Keratinocyte (primary cell): ENCODE measurements around the gene LANCL2. TPM values are rescaled to one million over a fixed set of nuclear protein-coding genes. Genes with fewer than 3 reads are reported as not detected.

Source experiments
- DNase-seq: peaks from one replicate; pipeline ENCODE4 v3.0.0-alpha.2; 2011; ENCODE audit warnings: low read depth, missing footprints, low spot score
- FAIRE-seq: peaks from 2 replicates; lab custom pipeline; 2011; peaks lifted over from hg19 to GRCh38; lab: Jason Lieb, UNC
- H2AFZ ChIP-seq: 2 replicates; pipeline ENCODE4 v1.6.0; 2012; ENCODE audit warnings: low read length, control low read depth, inconsistent platforms; ENCODE audit not compliant: control insufficient read depth
- H3K27ac ChIP-seq: 2 replicates; pipeline ENCODE4 v1.5.1; 2011; ENCODE audit warnings: low read length; ENCODE audit not compliant: control insufficient read depth, insufficient read depth
- H3K27me3 ChIP-seq: 3 replicates; pipeline ENCODE4 v1.6.0; 2011; ENCODE audit warnings: low read length; ENCODE audit not compliant: control insufficient read depth, insufficient read depth; ENCODE audit errors: extremely low read depth
- H3K36me3 ChIP-seq, 2 experiments: 2 replicates in 1 of 2; 3 replicates in 1 of 2; pipeline ENCODE4 v1.5.1; 2011; ENCODE audit warnings: low read length in 2 of 2, mild to moderate bottlenecking in 1 of 2; ENCODE audit not compliant: control insufficient read depth in 2 of 2, insufficient read depth in 2 of 2; ENCODE audit errors: extremely low read depth in 1 of 2
- H3K4me1 ChIP-seq: 3 replicates; pipeline ENCODE4 v1.5.1; 2011; ENCODE audit warnings: low read length; ENCODE audit not compliant: control insufficient read depth, insufficient read depth; ENCODE audit errors: extremely low read depth
- H3K4me2 ChIP-seq: 3 replicates; pipeline ENCODE4 v1.6.0; 2011; ENCODE audit warnings: low read depth, low read length; ENCODE audit not compliant: control insufficient read depth, insufficient read depth; ENCODE audit errors: extremely low read depth
- H3K4me3 ChIP-seq, 3 experiments: fragments of 200-600 bp in 1 of 3; sonication (generic) in 1 of 3; 2 replicates in 2 of 3; 3 replicates in 1 of 3; pipeline ENCODE4 v1.5.1; 2011 to 2016; ENCODE audit warnings: low read length in 3 of 3, mild to moderate bottlenecking in 3 of 3, control low read depth in 2 of 3, inconsistent platforms in 1 of 3, low read depth in 1 of 3, mixed read lengths in 1 of 3, mixed run types in 1 of 3, moderate library complexity in 1 of 3; ENCODE audit not compliant: control insufficient read depth in 2 of 3, insufficient read depth in 2 of 3; ENCODE audit errors: extremely low read depth in 1 of 3
- H3K79me2 ChIP-seq: 2 replicates; pipeline ENCODE4 v1.6.0; 2012; ENCODE audit warnings: low read length; ENCODE audit not compliant: control insufficient read depth, insufficient read depth
- H3K9ac ChIP-seq: 3 replicates; pipeline ENCODE4 v1.6.0; 2011; ENCODE audit warnings: low read length; ENCODE audit not compliant: control insufficient read depth, insufficient read depth; ENCODE audit errors: extremely low read depth
- H3K9me1 ChIP-seq: 3 replicates; pipeline ENCODE4 v1.6.0; 2011; ENCODE audit warnings: low read length; ENCODE audit not compliant: control insufficient read depth, insufficient read depth; ENCODE audit errors: extremely low read depth
- H3K9me3 ChIP-seq: 2 replicates; pipeline ENCODE4 v1.5.1; 2012; ENCODE audit warnings: low read depth, low read length; ENCODE audit not compliant: control insufficient read depth
- H4K20me1 ChIP-seq: 3 replicates; pipeline ENCODE4 v1.6.0; 2011; ENCODE audit warnings: low read length; ENCODE audit not compliant: control insufficient read depth, insufficient read depth; ENCODE audit errors: extremely low read depth
- CTCF ChIP-seq, 3 experiments: IDR thresholded peaks in 1 of 3; conservative IDR thresholded peaks in 1 of 3; optimal IDR thresholded peaks in 1 of 3; 2 replicates in 2 of 3; 3 replicates in 1 of 3; pipeline versions ENCODE3 to v1.5.1; 2011; ENCODE audit warnings: low read length in 3 of 3, mild to moderate bottlenecking in 3 of 3, moderate library complexity in 2 of 3, control low read depth in 1 of 3, inconsistent platforms in 1 of 3; ENCODE audit not compliant: insufficient read depth in 2 of 3; ENCODE audit errors: extremely low read depth in 1 of 3
- EZH2 ChIP-seq: IDR thresholded peaks from one replicate; pipeline ENCODE4 v1.6.1; 2012; ENCODE audit warnings: inconsistent platforms, mild to moderate bottlenecking, low read length, moderate library complexity
- dilution Hi-C: fragments of 300-500 bp; cut with MboI; formaldehyde crosslinking; loops from one replicate; pipeline ENCODE4 v1.7.0; 2020; ENCODE audit warnings: low sequenced_read_pairs; ENCODE audit not compliant: extremely low pct_ligation_motif_present
- polyA plus RNA-seq, 5 experiments: library from polyadenylated mRNA; depleted of rRNA in 3 of 5; stranded (reverse) in 3 of 5; stranded (forward) in 1 of 5; unstranded in 1 of 5; fragments of >200 nt; gene quantifications; 1 replicate in 1 of 5; 2 replicates in 3 of 5; 3 replicates in 1 of 5; pipeline versions ENCODE4 v1.2.1 to v1.2.3, GENCODE V29; 2011 to 2012; ENCODE audit warnings: missing spikeins in 2 of 5, low read depth in 1 of 5, low replicate concordance in 1 of 5

LANCL2 gene
- polyA plus RNA-seq, 1 donor (not counting 4 experiments of a cell fraction or from before 2014, with no cell fraction given): 14.5 TPM

GRCh38 chr7:55336540-55336939 lies 28.6 kb upstream of the LANCL2 start:
- dilution Hi-C loops: no loop called here
- FAIRE-seq: no peak
- H3K4me1 ChIP-seq: no peaks in the 10 kb centered on the region
- peaks cover 9% of the 10 kb centered on the region for H3K27me3 ChIP-seq
- H3K4me3 ChIP-seq: no peak overlapping the region
- no peaks in the 10 kb centered on the region for H3K36me3 ChIP-seq
- H3K79me2 ChIP-seq: no peaks in the 10 kb centered on the region
- H3K27ac ChIP-seq: no peak overlapping the region
- H2AFZ ChIP-seq: no peak overlapping the region
- no peaks in the 10 kb centered on the region for H3K9me1 ChIP-seq
- no peak overlapping the region for H3K4me2 ChIP-seq
- no peaks in the 10 kb centered on the region for H3K9me3 ChIP-seq
- H3K9ac ChIP-seq: no peak overlapping the region
- TF ChIP-seq EZH2: no peak
- TF ChIP-seq CTCF (optimal IDR thresholded peaks at IDR 0.05 in 1 of 3, IDR thresholded peaks at IDR 0.05 in 1 of 3, conservative IDR thresholded peaks at IDR 0.05 in 1 of 3; ENCODE audit: extremely low read depth in 1 of 3, insufficient read depth in 2 of 3, low read length in 3 of 3): no peak
- H4K20me1 ChIP-seq: no peaks in the 10 kb centered on the region
- DNase-seq: no peak

- Histone ChIP-seq H2AFZ (no peak overlapping the region), H3K27ac (no peak overlapping the region), H3K36me3 (no peaks in the 10 kb centered on the region), H3K9me1 (no peaks in the 10 kb centered on the region), H3K27me3 (peaks cover 9% of the 10 kb centered on the region), H3K79me2 (no peaks in the 10 kb centered on the region), H3K4me2 (no peak overlapping the region), H3K9me3 (no peaks in the 10 kb centered on the region), H3K4me3 (no peak overlapping the region), H3K9ac (no peak overlapping the region), H4K20me1 (no peaks in the 10 kb centered on the region), H3K4me1 (no peaks in the 10 kb centered on the region)
- FAIRE-seq (no peak), DNase-seq (no peak)
- no peak for TF ChIP-seq EZH2
- TF ChIP-seq CTCF (optimal IDR thresholded peaks at IDR 0.05 in 1 of 3, IDR thresholded peaks at IDR 0.05 in 1 of 3, conservative IDR thresholded peaks at IDR 0.05 in 1 of 3; ENCODE audit: extremely low read depth in 1 of 3, insufficient read depth in 2 of 3, low read length in 3 of 3): no peak
- dilution Hi-C loops: no loop called here
Observed at GRCh38 chr7:55339033-55340000, 25.8 kb upstream of the LANCL2 start.
